ENCODE data around the gene RHCG.

Gene RHCG

DNA sequence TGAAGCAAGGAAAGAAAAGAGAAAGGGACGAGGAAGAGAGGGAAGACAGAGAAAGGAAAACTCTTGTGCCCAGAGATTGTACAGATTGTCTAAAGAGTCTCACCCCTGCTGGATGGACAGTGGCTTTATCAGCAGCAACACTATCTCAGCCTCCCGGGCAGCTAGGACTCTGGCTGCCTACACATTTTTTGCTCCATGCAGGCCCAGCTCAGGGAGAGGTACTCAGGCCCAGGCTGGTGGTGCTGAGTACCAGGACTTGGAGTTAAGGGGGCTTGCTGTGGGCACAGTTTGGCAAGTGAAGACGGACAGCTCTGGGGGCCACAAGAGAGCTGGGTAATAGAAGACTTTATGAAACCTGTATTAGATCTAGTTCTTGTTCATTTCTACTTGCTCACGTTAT lies 19.1 kb upstream of the RHCG start:
- CTCF ChIA-PET = interaction anchor here (0.5 kb wide), 1 partner anchor 36 kb away, joined by 3 read pairs; no protein-coding TSS in a partner anchor
- Mint-ChIP-seq H3K4me1 (no peaks in the 10 kb centered on the region), H3K27ac (no peak overlapping the region), H3K9me3 (no peaks in the 10 kb centered on the region), H3K27me3 (peaks cover 29% of the 10 kb centered on the region), H3K4me3 (no peak overlapping the region), H3K36me3 (no peaks in the 10 kb centered on the region)
- DNase-seq = no peak

DNA sequence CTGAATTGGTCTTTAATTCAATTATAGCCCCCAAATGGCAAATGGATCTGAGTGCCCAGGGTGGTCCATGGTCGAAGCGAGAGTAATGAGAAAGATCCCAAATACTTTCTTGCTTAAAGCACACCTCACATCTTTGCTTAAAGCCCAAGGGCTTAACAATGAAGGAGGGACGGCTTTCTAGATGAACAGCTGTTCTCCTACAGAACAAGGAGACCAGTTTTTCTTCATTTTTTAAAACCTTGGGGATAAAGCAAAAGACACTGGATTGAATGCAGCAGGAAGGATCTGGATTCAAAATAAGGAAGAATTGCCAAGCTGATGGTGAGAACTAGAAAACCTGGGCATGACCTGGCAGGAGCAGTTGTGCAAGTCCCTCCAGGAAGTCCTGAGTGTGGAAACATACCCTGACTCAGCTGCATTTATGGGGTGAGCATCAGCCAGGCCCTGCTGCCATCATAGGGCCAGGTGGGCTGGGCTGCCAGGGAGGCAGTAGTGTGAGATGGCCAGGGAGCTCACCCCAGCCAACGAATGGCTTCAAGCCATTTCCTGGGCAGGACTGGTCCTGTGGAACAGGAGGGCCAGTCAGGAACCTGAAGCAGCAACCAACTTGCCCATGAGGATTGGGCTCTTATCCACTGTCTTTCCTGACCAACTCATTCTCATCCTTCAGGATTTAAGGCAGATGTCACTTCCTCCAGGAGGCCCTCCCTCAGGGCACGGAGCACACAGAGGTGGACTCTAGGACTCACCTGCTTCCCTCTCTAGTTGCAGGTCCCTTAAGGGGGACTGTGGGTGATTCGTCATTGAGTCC lies 18.4 kb upstream of the RHCG start:
- no peaks in the 10 kb centered on the region for H3K4me1 Mint-ChIP-seq
- no peak for DNase-seq
- H3K27ac Mint-ChIP-seq = no peak overlapping the region
- no peak overlapping the region for H3K4me3 Mint-ChIP-seq
- peaks cover 34% of the 10 kb centered on the region for H3K27me3 Mint-ChIP-seq
- CTCF ChIA-PET = interaction anchor here (0.5 kb wide), 1 partner anchor 36 kb away, joined by 3 read pairs; no protein-coding TSS in a partner anchor
- H3K36me3 Mint-ChIP-seq = no peaks in the 10 kb centered on the region
- H3K9me3 Mint-ChIP-seq = no peaks in the 10 kb centered on the region

DNA sequence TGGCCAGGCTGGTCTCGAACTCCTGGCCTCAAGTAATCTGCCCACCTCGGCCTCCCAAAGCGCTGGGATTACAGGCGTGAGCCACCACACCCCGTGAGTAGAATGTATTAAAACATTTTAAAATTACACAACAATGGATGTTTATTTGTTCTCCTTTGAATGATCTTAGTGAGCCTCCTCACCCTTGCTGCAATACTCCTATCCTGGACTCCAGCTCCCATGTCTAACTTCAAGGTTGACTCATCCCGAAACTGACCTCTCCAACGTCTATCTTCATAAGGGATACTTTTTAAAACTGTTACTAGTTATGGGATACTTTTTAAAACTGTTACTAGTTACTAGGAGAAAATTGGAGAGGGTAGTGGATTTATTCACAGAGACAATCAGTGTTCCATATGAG lies 17.8 kb upstream of the RHCG start:
- Mint-ChIP-seq H3K9me3 (no peaks in the 10 kb centered on the region), H3K27me3 (peaks cover 34% of the 10 kb centered on the region), H3K27ac (no peak overlapping the region), H3K4me3 (no peak overlapping the region), H3K36me3 (no peaks in the 10 kb centered on the region), H3K4me1 (no peaks in the 10 kb centered on the region)
- DNase-seq = no peak
- CTCF ChIA-PET = no interaction called here

DNA sequence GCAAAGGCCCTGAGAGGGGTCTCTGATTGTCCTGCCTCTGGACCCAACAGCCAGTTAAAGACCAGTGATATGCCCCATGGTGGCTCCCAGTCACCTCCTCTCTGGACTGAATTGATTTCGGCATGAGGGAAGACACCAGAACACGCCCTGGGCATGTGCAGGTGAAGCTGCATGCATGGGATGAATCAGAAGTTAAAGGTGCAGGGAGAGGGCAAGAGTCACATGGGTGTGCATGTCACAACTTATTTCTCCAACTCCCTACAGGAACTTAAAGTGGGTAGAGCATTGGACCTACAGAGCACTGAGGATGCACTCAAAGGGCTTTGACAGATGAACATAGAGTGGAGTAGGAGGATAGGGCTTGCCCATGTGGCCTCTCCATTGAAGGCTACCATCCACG lies 16.9 kb upstream of the RHCG start:
- Mint-ChIP-seq H3K4me1 (no peaks in the 10 kb centered on the region), H3K27me3 (peaks cover 34% of the 10 kb centered on the region), H3K4me3 (no peak overlapping the region), H3K36me3 (no peaks in the 10 kb centered on the region), H3K9me3 (no peaks in the 10 kb centered on the region), H3K27ac (no peak overlapping the region)
- DNase-seq = no peak
- CTCF ChIA-PET = no interaction called here

DNA sequence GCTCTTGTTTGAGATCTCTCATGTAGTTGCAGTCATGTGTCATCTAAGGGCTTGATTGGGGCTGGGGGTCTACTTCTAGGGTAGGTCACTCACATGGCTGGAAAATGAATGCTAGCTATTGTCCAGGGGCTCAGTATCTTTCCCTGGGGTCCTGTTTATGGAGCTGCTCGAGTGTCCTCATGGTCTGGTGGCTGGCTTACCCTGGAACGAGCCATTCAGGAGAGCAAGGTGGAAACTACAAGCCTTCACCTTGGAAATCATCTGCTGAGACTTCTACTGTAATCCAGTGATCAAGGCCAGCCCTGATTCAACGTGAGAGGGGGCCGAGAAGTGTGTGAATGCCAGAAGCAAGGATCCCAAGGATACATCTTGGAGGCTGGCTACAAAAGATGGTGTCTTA lies 16.2 kb upstream of the RHCG start:
- H3K27ac Mint-ChIP-seq = no peak overlapping the region
- DNase-seq = no peak
- H3K4me1 Mint-ChIP-seq = no peaks in the 10 kb centered on the region
- H3K36me3 Mint-ChIP-seq = no peaks in the 10 kb centered on the region
- no peaks in the 10 kb centered on the region for H3K9me3 Mint-ChIP-seq
- H3K27me3 Mint-ChIP-seq = peaks cover 34% of the 10 kb centered on the region
- H3K4me3 Mint-ChIP-seq = no peak overlapping the region
- CTCF ChIA-PET = no interaction called here

DNA sequence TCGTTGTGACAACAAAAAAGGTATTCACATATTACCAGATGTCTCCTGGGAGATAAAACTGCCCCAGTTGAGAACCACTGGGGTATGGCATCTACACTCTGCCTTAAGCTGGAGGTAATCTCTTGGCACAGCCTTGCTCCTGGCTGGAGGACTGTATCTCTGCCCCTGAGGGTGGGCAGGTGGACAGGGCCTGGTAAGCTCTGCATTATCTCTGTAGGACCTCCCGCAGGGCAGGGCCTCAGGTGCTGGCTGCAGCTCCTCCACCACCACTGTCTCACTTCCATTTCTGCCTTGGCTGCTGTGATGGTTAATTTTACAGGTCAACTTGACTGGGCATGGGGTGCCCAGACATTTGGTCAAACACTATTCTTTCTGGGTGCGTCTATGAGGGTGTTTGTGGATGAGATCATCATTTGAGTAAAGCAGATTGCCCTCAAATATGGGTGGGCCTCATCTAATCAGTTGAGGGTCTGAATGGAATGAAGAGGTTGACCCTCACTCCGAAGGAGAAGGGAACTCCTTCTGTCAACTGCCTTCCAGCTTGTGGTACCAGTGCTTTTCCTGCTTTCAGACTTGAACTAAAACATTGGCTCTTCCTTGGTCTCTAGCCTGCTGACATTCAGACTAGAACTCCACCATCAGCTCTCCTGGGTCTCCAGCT lies 9.8 kb upstream of the RHCG start:
- Mint-ChIP-seq H3K36me3 (no peaks in the 10 kb centered on the region), H3K4me3 (no peak overlapping the region), H3K9me3 (no peaks in the 10 kb centered on the region), H3K4me1 (no peaks in the 10 kb centered on the region), H3K27me3 (peaks cover 27% of the 10 kb centered on the region), H3K27ac (no peak overlapping the region)
- DNase-seq = no peak
- CTCF ChIA-PET = no interaction called here

DNA sequence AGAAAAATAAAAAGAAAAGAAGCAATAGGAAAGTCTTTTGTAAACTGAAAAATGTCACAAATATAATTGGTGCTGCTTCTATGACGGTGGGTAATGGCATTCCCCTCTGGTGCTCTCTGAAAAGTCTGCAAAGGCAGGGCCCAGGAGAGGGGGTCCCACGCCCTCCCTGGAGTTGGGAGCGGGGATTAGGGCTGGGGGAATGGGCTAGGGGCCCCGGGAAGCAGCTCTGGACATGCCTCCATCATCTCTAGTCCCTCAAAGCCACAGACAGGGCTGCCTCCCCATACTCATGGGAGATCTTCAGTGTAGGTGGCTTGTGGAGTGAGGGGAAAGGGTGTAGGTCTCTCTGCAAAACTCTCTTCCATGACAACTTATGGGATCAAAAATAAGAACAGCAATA lies 7.8 kb upstream of the RHCG start:
- CTCF ChIA-PET = interaction anchor here (1.6 kb wide), 1 partner anchor 32 kb away, joined by 4 read pairs; no protein-coding TSS in a partner anchor
- no peaks in the 10 kb centered on the region for H3K9me3 Mint-ChIP-seq

DNA sequence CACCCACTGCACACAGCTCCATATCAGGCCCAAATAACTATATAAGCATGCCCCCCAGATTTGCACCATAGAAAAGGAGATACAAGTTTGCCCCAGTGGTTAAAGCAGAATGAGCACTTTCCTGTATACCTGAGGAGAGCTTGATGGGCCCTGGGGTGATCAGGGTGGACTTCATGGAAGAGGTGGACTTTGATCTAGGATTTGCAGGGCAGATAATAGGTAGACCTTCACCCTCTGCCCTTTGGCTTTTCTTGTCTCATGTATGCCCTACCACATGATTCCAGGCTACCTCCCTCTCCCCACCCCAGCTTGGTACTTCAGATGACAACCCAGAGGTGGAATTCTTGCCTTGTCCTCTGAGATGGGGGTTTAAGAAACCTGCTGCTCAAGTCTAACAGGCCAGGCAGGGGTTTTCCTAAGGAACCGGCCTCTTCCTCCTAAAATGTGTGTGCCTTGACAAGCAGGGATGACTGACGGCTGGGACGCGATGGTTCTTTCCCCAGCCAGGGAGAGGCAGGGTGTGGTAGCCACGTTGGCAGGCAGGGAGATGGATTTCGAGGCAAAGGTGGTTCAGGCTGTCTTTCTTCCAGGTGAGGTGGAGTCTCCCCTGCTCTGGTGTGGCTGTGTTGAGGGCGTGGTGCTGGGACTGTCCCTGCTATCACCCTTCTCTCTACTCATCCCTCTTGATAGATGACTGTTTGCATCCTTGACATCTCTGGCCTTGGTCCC lies 6.6 kb upstream of the RHCG start:
- Mint-ChIP-seq H3K4me1 (no peaks in the 10 kb centered on the region), H3K4me3 (no peak overlapping the region), H3K36me3 (no peaks in the 10 kb centered on the region), H3K9me3 (no peaks in the 10 kb centered on the region), H3K27ac (no peak overlapping the region), H3K27me3 (peaks cover 41% of the 10 kb centered on the region)
- CTCF ChIA-PET = interaction anchor here (1.6 kb wide), 1 partner anchor 31 kb away, joined by 4 read pairs; no protein-coding TSS in a partner anchor
- DNase-seq = no peak

More for the DNA sequence above, 7.8 kb upstream of the RHCG start:
- no peak for DNase-seq
- Mint-ChIP-seq H3K4me1 (no peaks in the 10 kb centered on the region), H3K27ac (no peak overlapping the region), H3K27me3 (peaks cover 30% of the 10 kb centered on the region), H3K36me3 (no peaks in the 10 kb centered on the region), H3K4me3 (no peak overlapping the region)

DNA sequence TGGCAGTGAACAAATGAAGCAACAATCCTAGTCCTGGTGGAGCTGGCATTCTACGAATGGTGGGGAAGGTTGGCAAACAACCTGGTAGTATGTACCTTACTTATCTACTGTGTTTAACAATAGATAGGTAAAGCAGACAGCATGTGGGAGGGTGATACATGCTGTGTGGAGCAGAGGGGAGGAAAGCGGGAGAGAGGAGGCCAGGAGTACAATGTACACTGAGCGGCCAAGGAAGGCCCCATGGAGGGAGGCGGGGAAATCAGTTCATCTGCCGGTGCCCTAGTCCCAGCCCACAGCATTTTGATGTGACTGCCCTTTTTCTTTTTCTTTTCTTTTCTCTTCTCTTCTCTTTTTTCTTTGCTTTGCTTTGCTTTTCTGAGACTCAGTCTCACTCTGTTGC lies 5.3 kb upstream of the RHCG start:
- no peak overlapping the region for H3K27ac Mint-ChIP-seq
- H3K36me3 Mint-ChIP-seq = no peaks in the 10 kb centered on the region
- peaks cover 55% of the 10 kb centered on the region for H3K27me3 Mint-ChIP-seq
- peaks cover 2% of the 10 kb centered on the region for H3K4me1 Mint-ChIP-seq
- H3K9me3 Mint-ChIP-seq = no peaks in the 10 kb centered on the region
- H3K4me3 Mint-ChIP-seq = no peak overlapping the region
- no peak for DNase-seq
- CTCF ChIA-PET = no interaction called here

DNA sequence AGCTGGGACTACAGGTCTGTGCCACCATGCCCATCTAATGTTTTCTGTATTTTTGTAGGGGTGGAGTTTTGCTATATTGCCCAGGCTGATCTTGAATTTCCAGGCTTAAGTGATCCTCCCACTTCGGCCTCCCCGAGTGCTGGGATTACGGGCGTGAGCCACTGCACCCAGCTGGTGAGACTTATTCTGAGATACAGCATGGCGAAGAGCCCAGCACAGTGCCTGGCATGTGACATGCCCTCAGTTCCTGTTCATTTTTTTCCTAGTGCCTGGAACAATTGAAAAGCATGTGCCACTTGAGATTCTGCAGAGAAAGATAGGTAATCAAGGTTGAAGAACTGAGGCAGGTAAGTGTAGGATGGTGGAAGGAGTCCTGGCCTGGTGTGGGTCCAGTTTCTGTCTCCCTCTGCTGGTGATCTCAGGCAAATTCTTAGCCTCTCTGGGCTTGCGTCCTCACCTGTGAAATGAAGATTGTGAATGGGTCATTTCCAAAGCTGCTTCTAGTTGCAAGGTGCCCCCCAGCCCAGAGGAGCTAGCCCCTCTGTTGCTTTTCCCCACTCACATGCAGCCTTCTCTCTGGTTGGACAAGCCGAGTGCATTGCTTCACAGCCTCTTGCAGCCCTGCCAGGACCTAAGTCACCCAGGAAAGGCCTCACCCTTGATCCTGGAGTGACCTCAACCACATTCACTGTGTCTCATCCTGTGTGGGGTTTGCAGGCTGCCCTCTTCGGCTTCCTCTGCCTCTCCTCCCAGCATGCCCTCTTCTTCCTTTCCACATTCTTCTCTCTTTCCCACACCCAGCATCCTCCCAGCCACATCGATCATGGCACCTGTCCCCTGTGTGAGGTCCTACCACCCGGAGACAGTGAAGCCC lies 4.3 kb upstream of the RHCG start:
- Mint-ChIP-seq H3K27me3 (peaks cover 64% of the 10 kb centered on the region), H3K4me1 (peaks cover 7% of the 10 kb centered on the region), H3K9me3 (no peaks in the 10 kb centered on the region), H3K36me3 (no peaks in the 10 kb centered on the region), H3K4me3 (no peak overlapping the region), H3K27ac (no peak overlapping the region)
- no peak for DNase-seq
- CTCF ChIA-PET = interaction anchor here (0.6 to 1.6 kb wide), 3 partner anchors 37 to 142 kb away, joined by 3 to 7 read pairs (median 4); no protein-coding TSS in a partner anchor

DNA sequence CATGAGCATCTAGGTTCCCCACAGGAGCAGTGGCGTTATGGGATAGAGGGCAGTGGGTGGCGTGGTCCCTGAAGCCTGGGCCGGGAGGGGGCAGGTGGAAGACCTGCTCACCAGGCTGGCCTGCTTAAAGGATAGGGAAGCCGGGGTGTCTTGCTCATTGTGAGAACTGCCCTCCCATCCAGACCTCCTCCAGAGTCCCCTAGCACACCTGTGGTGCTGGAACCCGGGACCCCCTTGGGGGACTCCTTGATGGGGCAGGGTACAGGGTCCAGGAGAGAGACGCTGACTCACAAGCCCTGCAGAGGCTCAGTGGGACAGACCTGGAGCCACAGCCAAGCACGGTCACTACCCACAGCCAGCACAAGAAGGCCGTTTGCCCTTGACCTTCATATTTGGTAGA lies 2.8 kb upstream of the RHCG start:
- H3K27me3 Mint-ChIP-seq = peaks cover 74% of the 10 kb centered on the region
- H3K36me3 Mint-ChIP-seq = no peaks in the 10 kb centered on the region
- H3K4me3 Mint-ChIP-seq = no peak overlapping the region
- no peaks in the 10 kb centered on the region for H3K9me3 Mint-ChIP-seq
- no peak overlapping the region for H3K27ac Mint-ChIP-seq
- H3K4me1 Mint-ChIP-seq = peaks cover 7% of the 10 kb centered on the region
- no peak for DNase-seq
- CTCF ChIA-PET = interaction anchor here (0.7 to 1.4 kb wide), 2 partner anchors 17 to 57 kb away, joined by 3 to 4 read pairs; no protein-coding TSS in a partner anchor

DNA sequence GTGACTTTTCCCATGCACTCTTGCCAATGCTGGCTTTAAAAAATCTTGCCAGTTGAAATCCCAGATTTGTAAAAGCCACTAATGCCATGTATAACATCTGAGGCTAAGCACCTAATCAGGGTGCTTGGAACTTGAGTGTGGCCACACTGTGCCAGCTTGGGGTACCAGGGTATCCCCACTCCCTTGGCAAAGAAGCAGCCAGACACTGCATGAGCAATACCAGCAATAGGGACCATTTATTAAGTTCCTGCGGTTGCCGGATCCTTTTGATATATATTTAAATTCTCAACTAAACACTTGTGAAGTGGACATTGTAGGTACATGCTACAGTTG lies 2.2 kb upstream of the RHCG start:
- CTCF ChIA-PET = no interaction called here
- H3K27me3 Mint-ChIP-seq = peaks cover 75% of the 10 kb centered on the region
- no peaks in the 10 kb centered on the region for H3K36me3 Mint-ChIP-seq
- no peak overlapping the region for H3K4me3 Mint-ChIP-seq
- H3K27ac Mint-ChIP-seq = no peak overlapping the region
- no peak for DNase-seq
- no peaks in the 10 kb centered on the region for H3K9me3 Mint-ChIP-seq
- peaks cover 7% of the 10 kb centered on the region for H3K4me1 Mint-ChIP-seq

DNA sequence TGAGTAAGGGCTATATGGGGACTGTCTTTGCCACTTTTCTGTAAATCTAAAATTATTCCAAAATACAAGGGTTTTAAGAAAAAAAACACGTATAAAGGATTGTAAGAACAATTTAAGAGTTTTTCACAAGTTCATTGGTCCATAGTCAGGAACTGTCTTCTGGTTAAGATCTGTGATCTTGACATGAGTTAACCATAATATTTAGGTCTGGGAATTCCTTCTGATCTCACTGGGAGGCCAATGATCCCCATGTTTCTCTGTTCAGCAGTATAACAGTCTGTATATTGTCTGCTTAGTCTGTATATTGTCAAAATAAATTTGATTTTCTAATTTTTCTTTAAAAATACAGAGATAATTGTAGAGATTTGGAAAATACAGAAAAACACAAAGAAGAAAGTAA lies 848 bp upstream of the RHCG start:
- Mint-ChIP-seq H3K4me1 (peaks cover 7% of the 10 kb centered on the region), H3K36me3 (no peaks in the 10 kb centered on the region), H3K9me3 (no peaks in the 10 kb centered on the region), H3K27me3 (peaks cover 76% of the 10 kb centered on the region), H3K27ac (no peak overlapping the region), H3K4me3 (no peak overlapping the region)
- no peak for DNase-seq
- CTCF ChIA-PET = no interaction called here

All from activated naive CD4-positive, alpha-beta T cell treated with anti-CD3 and anti-CD28 coated beads, Interleukin-2, amount 10 ng/mL, durations not matched to agents 7 days and 5 days (primary cell).